Neuron (in vitro differentiated cells): ENCODE measurements around the gene GPR27.

ENCODE experiments used
- H2AFZ ChIP-seq: one replicate; pipeline ENCODE4 v1.6.1; 2013; ENCODE audit warnings: low read depth, mild to moderate bottlenecking, inconsistent platforms, low read length, moderate library complexity
- H3K27me3 ChIP-seq: one replicate; pipeline ENCODE4 v1.6.1; 2013; ENCODE audit warnings: low read length; ENCODE audit not compliant: insufficient read depth
- H3K36me3 ChIP-seq: one replicate; pipeline ENCODE4 v1.6.1; 2013; ENCODE audit warnings: low read length; ENCODE audit not compliant: insufficient read depth
- H3K4me1 ChIP-seq: one replicate; pipeline ENCODE4 v1.6.1; 2013; ENCODE audit warnings: low read length; ENCODE audit not compliant: insufficient read depth
- H3K4me3 ChIP-seq: 2 replicates; pipeline ENCODE4 v1.5.1; 2013; ENCODE audit warnings: mild to moderate bottlenecking, low read length, moderate library complexity
- H3K9me3 ChIP-seq: one replicate; pipeline ENCODE4 v1.6.1; 2013; ENCODE audit warnings: low read length

Gene GPR27

DNA sequence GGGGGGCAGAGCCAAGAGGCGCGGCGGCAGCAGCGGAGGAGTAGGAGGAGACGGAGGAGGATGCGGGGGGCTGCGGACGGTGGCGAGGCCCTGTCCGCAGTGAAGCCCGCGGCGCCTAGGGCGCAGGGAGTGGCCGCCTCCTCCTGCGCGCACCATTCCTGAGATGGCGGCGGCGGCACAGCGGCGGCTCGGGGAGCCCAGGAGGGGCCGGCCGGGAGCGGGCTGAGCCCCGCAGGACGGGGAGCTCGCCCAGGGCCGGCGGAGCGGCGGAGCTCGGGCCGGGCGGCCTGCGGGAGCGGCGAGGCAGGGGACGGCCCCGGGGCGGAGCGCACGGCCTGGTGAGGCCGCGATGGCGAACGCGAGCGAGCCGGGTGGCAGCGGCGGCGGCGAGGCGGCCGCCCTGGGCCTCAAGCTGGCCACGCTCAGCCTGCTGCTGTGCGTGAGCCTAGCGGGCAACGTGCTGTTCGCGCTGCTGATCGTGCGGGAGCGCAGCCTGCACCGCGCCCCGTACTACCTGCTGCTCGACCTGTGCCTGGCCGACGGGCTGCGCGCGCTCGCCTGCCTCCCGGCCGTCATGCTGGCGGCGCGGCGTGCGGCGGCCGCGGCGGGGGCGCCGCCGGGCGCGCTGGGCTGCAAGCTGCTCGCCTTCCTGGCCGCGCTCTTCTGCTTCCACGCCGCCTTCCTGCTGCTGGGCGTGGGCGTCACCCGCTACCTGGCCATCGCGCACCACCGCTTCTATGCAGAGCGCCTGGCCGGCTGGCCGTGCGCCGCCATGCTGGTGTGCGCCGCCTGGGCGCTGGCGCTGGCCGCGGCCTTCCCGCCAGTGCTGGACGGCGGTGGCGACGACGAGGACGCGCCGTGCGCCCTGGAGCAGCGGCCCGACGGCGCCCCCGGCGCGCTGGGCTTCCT lies at the start of gene GPR27:
TSS of gene GPR27 (plus strand) at position 155 of the 909 bp plus-strand sequence. CDS start at position 350, 195 bp downstream.
- Histone ChIP-seq H3K4me3 (peak within 1 kb of the TSS; percentile 59), H2AFZ (peak within 1 kb of the TSS; percentile 23), H3K36me3 (no peaks in the 10 kb centered on the region), H3K27me3 (peaks cover 51% of the 10 kb centered on the region), H3K4me1 (peaks cover 2% of the 10 kb centered on the region), H3K9me3 (no peaks in the 10 kb centered on the region)

- H3K4me1 ChIP-seq, result peaks cover 7% of the 10 kb centered on the region
- no peaks in the 10 kb centered on the region for H3K27me3 ChIP-seq
- H3K36me3 ChIP-seq, result no peaks in the 10 kb centered on the region
- no peak overlapping the region for H3K4me3 ChIP-seq
- no peak overlapping the region for H2AFZ ChIP-seq
- H3K9me3 ChIP-seq, result no peaks in the 10 kb centered on the region
Observed at GRCh38 chr3:71704915-71705314, 48.7 kb upstream of the GPR27 start.

- Histone ChIP-seq H3K4me3 (no peak overlapping the region), H3K27me3 (no peaks in the 10 kb centered on the region), H3K4me1 (peaks cover 7% of the 10 kb centered on the region), H2AFZ (no peak overlapping the region), H3K36me3 (no peaks in the 10 kb centered on the region), H3K9me3 (no peaks in the 10 kb centered on the region)
Observed at GRCh38 chr3:71705681-71706080, 48.0 kb upstream of the GPR27 start.

DNA sequence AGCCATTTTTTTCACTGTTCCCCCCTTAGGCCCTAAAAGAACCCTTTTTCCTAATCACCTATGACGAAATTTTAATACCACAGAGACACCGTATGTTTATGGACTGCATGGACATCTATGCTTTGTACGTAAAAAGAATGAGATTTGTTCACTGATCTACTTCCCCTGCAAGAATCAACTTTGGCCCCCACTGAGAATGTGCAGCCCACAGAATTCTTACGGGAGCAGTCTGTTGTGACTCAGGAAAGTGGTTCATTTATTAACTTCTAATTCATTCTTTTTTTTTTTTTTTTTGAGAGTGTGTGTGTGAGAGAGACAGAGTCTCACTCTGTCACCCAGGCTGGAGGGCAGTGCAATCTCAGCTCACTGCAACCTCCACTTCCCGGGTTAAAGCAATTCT lies 46.1 kb upstream of the GPR27 start:
- Histone ChIP-seq H3K9me3 (no peaks in the 10 kb centered on the region), H3K4me3 (no peak overlapping the region), H2AFZ (no peak overlapping the region), H3K36me3 (no peaks in the 10 kb centered on the region), H3K27me3 (no peaks in the 10 kb centered on the region), H3K4me1 (peaks cover 7% of the 10 kb centered on the region)

DNA sequence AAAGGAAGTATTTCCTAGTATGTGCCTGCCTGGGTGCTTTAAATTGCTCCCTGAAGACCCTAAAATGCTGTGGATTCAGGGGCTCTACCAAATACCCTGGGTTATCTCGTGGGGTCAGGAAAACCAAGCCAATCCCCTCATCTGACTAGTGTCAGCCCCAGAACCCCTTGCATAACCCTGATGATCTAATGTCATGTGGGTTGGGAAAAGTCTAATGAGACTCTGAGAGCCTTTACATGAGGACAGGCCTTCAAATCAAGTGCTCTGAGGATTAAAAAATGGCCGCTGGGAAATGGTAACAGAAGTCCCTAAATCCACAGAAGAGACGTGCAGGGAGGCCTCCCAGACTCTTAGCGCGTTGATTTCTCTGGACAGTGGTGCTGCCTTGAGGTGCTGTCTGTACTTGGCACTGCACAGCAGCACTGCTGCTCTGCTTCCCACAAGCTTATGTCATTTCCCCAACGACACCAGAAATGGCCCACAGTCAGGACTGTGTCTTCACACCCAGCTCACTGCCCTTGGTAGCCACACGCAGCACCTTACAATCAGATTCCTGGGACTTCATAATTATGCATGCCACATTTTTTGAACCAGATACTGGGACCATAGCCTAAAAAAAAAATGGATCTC lies 45.1 kb upstream of the GPR27 start:
- Histone ChIP-seq H3K27me3 (no peaks in the 10 kb centered on the region), H2AFZ (no peak overlapping the region), H3K4me3 (no peak overlapping the region), H3K36me3 (no peaks in the 10 kb centered on the region), H3K9me3 (no peaks in the 10 kb centered on the region), H3K4me1 (peaks cover 7% of the 10 kb centered on the region)

DNA sequence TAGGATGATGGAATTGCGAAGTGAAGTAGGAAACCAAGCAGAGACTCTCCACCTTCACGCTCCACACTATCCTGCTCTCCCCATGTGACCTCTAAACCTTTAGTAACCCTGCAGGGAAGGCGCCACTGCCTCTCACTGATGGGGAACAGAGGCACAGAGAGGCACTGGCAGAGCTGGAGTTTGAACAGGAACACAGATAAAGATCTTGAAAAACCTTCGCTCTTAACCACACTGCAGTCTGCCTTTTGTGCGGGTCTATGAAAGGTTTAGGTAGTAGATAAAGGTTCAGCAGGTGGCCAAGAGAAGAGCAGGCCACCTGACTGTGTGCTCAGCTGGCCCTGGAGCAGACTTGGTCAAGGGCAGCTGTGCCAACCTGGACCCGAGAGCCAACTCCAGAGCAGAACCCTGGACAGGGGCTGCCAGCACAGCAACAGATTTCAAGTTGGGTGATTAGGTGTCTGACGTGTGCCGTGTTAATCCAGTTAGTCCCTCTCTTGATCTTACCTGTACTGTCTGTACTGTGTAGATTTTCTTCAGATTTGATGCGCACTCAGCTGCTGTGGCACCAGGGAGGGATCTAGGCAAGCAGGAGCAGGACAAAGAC lies 43.6 kb upstream of the GPR27 start:
- no peaks in the 10 kb centered on the region for H3K9me3 ChIP-seq
- H3K36me3 ChIP-seq, result no peaks in the 10 kb centered on the region
- H3K4me3 ChIP-seq, result no peak overlapping the region
- H2AFZ ChIP-seq, result no peak overlapping the region
- no peaks in the 10 kb centered on the region for H3K4me1 ChIP-seq
- no peaks in the 10 kb centered on the region for H3K27me3 ChIP-seq

- Histone ChIP-seq H2AFZ (no peak overlapping the region), H3K9me3 (no peaks in the 10 kb centered on the region), H3K36me3 (no peaks in the 10 kb centered on the region), H3K4me1 (no peaks in the 10 kb centered on the region), H3K4me3 (no peak overlapping the region), H3K27me3 (no peaks in the 10 kb centered on the region)
Observed at GRCh38 chr3:71710906-71711494, 42.7 kb upstream of the GPR27 start.

DNA sequence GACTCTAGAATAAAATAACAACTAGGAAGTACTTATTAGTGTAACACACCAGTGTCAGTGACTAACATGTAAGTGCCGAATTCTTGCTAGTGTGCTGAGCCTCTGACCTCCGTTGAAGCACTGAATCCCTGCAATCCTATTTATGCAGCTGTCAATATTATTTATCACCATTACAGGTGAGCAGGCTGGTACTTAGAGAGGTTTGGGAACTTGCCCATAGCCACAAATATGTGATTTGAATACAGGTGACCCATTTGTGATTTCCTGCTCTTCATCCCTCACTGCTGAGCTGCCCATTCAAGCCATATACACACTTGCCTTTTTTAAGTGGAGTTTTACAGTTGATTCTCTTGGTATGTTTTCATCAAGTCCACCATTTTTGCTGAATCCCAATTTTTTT lies 40.6 kb upstream of the GPR27 start:
- H3K4me1 ChIP-seq, result no peaks in the 10 kb centered on the region
- no peak overlapping the region for H3K4me3 ChIP-seq
- no peaks in the 10 kb centered on the region for H3K27me3 ChIP-seq

GRCh38 chr3:71714595-71714994 lies 39.1 kb upstream of the GPR27 start:
- H3K9me3 ChIP-seq, result no peaks in the 10 kb centered on the region
- H3K36me3 ChIP-seq, result no peaks in the 10 kb centered on the region
- H3K4me1 ChIP-seq, result no peaks in the 10 kb centered on the region
- no peaks in the 10 kb centered on the region for H3K27me3 ChIP-seq
- no peak overlapping the region for H2AFZ ChIP-seq
- H3K4me3 ChIP-seq, result no peak overlapping the region

More for the DNA sequence above, 40.6 kb upstream of the GPR27 start:
- Histone ChIP-seq H2AFZ (no peak overlapping the region), H3K36me3 (no peaks in the 10 kb centered on the region), H3K9me3 (no peaks in the 10 kb centered on the region)

GRCh38 chr3:71718072-71718471 lies 35.6 kb upstream of the GPR27 start:
- Histone ChIP-seq H3K4me3 (no peak overlapping the region), H2AFZ (no peak overlapping the region), H3K9me3 (no peaks in the 10 kb centered on the region), H3K4me1 (no peaks in the 10 kb centered on the region), H3K27me3 (peaks cover 8% of the 10 kb centered on the region), H3K36me3 (no peaks in the 10 kb centered on the region)

DNA sequence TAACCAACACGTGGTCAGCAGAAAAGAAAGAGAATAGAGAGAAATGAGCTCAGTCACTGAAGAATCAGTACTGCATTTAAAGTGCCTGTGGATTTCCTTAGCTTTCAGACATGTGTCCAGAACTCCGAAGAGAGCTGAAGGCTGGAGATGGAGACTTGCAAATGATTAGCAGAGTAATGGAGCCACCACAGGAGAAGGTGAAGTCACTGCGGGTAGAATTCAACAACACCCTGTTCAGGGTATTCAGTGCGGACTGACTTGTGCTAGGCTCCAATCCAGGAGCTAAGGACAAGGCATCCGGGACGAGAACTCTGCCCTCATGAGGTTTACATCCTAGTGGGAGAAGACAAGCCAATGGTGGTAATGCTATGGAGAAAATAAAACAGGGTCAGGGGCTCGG lies 32.7 kb upstream of the GPR27 start:
- Histone ChIP-seq H3K4me1 (peaks cover 13% of the 10 kb centered on the region), H3K36me3 (no peaks in the 10 kb centered on the region), H2AFZ (no peak overlapping the region), H3K27me3 (peaks cover 17% of the 10 kb centered on the region), H3K4me3 (no peak overlapping the region), H3K9me3 (no peaks in the 10 kb centered on the region)

DNA sequence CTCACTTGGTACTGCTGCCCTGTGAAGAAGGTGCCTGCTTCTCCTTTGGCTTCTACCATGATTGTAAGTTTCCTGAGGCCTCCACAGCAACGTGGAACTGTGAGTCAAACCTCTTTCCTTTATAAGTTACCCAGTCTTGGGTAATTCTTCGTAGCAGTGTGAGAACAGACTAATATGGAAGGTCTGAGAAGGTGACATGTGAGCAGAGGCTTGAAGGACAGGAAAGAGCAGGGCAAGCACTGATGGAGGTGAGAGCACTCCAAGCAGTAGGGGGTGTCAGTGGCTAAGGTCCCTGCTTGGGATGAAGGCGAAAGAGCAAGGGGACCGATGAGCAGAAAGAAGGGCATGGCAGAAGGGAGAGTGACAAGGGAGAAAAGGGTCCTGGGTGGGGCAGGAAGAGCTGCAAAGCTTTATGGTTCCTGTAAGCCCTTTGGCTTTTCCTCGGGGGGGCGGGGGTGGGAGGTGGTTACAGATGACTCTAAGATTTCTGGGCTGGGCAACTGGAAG lies 32.0 kb upstream of the GPR27 start:
- Histone ChIP-seq H3K36me3 (no peaks in the 10 kb centered on the region), H2AFZ (no peak overlapping the region), H3K4me1 (peaks cover 13% of the 10 kb centered on the region), H3K27me3 (peaks cover 21% of the 10 kb centered on the region), H3K4me3 (no peak overlapping the region), H3K9me3 (no peaks in the 10 kb centered on the region)

DNA sequence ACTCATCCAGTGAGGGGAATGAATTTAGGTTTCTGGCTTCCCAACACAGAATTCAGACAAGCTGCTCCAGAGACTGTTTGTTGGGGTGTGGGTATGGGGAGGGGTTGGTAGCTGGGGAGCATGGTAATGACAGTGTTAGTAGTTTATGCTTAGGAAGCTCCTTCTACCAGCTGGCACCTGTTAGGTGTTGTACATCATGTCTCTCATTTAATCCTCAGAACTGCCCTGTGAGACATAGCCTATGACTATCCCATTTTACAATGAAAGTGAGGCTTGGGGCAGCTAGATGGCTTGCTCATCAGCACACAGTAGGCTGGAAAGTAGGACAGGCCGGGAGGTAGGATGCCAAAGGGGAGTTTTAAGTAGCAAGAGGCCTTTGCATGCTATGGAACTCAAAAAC lies 31.0 kb upstream of the GPR27 start:
- H3K36me3 ChIP-seq, result no peaks in the 10 kb centered on the region
- H3K4me3 ChIP-seq, result no peak overlapping the region
- peaks cover 13% of the 10 kb centered on the region for H3K4me1 ChIP-seq
- no peak overlapping the region for H2AFZ ChIP-seq
- no peaks in the 10 kb centered on the region for H3K9me3 ChIP-seq
- H3K27me3 ChIP-seq, result peaks cover 21% of the 10 kb centered on the region
